TTC549 (cell line): ENCODE measurements around the gene MLLT10.

Source experiments
- FAIRE-seq: peaks from 2 replicates; lab custom pipeline; 2012; peaks lifted over from hg19 to GRCh38; lab: Jason Lieb, UNC

Gene MLLT10

DNA sequence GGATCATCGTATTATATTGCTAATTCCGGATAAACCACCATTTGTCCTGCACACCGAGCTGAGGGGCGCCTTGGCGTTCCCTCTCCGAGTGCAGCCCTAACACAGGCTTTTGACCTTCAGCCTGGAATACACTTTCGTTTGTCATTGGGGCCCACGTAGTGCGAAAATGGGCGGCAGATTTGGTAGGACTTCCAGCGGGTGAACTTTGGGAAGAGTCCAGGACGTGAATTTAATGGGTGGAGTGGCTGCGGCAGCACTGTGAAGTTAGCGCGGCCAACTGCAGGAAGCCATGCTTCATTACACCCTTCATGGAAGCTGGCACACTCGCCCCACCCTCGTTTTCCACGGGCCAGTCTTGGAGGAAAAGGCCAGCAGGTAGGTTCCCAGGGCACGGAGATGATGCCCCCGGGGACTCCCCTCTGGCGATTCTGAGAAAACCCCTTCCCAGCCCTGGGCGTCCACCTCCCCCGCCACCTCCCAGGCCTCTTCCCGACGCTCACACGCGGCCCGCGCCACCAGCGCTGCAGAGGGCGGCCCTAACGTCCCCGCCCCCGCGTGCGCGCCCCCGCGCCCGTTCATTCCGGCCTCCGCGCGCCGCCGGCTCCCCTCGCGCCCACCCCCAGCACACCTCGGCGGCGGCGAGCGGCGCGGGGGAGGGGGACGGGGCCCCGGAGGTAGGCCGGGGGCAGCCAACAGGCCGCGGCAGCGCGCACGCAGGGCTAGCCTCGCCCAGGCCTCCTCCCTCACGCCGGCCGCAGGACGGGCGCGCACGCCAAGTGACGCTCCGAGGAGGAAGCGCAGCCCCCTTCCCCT is at the start of gene MLLT10:
MLLT10 (plus strand) TSS at position 766 of the 813 bp plus-strand sequence. CDS start 413 bp downstream, outside the sequence.
- FAIRE-seq, result no peak

DNA sequence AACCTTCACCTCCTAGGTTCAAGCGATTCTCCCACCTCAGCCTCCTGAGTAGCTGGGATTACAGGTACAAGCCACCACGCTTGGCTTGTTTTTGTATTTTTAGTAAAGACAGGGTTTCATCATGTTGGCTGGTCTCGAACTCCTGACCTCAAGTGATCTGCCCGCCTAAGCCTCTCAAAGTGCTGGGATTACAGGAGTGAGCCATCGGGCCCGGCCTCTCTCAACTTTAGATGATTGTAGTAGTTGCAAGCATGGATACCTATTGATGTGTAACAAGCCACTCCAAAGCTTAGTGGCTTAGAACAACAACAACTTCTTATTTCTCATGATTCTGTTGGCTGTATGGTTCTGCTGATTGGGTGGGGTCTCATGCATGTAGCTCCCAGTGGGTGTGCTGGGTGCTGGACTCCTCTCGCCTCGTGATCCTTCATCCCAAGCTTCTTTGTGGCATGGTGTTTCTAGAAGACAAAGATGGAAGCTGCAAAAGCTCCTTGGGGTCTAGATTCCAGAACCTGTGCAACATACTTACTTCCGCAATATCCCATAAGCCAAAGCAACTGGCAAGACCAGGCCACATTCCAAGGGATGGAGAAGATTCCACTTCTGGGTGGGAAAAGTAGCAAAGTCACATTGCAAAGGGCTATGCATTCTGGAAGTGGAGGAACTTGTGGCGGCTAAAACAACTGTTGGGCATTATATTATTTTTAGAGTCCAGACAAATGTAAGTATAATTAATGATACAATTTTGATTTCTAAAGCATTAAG is 46.4 kb upstream of the MLLT10 start:
- no peak for FAIRE-seq

DNA sequence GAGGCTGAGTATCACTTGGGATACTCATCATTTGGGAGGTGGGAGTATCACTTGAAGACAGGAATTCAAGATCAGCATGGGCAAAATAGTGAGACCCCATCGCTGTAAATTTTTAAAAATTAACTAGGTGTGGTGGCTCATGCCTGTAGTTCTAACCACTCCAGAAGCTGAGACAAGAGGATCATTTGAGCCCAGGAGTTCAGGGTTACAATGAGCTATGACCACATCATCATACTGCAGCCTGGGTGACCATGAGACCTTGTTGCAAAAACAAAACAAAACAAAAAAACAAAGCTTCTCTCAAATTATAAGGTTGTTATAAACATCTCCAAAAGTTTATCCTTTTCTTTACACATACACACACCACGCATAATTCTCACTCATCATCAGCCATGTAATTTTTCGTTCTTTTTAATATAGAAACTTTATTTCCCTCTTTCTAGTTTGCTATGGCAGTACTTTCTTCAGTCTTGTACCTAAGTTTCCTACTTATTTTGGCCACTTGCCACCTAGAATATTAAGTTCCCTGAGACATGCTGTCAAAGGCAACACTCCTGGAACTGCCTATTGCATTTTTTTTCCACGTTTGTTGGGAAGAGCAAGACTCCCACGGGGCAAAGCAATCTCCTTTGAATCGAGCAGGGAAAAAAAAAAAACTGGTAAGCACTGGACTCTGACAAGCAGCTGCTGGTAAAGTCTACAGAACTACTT is 45.6 kb upstream of the MLLT10 start:
- no peak for FAIRE-seq

DNA sequence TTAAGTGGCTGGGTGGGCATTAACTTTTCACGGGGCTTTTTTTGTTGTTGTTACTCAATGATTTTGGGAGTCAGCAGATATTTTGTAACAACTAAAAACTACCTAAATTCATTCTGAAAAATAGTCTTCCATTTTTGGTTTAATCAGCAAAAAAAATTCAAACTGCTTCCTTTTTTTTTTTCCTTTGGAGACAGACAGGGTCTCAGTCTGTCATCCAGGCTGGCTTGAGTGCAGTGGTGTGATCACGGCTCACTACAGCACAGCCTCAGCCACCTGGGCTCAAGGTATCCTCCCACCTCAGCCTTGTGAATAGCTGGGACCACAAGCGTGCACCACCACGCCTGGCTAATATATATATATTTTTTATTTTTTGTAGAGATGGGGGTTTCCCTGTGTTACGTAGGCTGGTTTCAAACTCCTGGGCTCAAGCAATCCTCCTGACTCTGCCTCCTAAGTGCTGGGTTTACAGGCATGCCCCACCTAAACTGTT is 45.0 kb upstream of the MLLT10 start:
- FAIRE-seq, result no peak

DNA sequence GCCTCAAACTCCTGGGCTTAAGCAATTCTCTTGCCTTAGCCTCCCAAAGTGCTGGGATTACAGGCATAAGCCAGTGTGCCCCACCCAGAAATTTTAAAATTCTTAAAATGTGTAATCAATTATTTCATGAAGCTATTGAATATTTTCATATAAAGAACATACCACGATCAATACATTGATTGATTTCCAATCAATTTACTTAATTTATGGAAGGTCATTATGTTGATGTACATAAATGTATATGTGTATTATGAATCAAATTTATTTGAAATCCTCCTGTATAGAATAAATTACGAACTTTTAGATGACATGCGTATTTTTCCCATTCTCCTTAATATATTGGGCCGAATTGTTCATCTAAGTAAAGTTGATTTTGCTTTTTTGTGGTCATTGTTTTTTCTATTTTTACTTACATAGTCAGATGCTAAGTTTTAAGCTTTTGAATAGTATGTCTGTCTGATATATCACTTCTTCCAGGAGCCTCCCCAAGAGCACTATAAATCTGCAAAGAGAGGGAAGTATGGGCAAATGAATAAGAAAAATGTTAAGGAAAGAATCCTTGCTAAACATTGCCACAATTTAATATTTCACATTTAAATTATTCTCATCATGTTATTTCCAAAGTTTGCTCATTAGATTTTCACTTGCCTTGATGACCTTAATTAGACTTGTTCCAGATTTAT is 43.9 kb upstream of the MLLT10 start:
- FAIRE-seq, result peak; percentile 5

DNA sequence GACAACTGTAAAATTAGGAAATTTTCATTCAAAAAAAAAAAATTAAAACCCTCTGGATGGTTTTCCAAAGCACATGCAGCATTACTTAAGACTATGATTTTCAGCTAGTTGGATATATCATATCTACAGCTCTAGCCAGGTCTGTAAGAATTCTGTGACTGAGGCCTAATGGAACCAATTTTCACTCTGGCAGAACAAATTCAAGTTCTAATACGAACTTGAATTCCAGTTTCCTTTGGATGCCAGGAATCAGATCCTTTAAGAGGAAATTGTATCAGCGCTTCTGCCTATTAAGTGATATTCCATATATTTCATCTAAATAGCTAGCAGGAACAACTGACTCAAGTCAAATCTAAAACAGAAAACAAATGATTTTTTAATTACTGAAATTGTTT is 43.3 kb upstream of the MLLT10 start:
- FAIRE-seq, result no peak

DNA sequence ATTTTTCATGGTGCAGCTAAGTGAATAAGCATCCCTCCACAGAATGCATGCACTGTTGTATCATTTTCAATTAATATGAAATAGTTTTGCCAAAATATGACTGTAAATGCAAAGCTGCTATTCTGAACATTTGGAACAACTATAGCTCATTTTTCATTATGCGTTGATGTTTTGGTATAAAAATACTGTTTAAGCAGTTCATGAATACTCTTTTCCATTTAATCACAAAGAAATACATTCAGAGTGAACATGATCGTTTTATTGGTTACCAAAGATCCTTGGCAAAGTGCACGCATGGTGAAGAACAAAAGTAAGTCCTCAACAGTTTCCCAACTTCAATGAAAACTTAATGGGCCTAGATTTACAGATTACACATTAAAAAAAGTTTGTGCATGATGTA is 41.6 kb upstream of the MLLT10 start:
- no peak for FAIRE-seq

DNA sequence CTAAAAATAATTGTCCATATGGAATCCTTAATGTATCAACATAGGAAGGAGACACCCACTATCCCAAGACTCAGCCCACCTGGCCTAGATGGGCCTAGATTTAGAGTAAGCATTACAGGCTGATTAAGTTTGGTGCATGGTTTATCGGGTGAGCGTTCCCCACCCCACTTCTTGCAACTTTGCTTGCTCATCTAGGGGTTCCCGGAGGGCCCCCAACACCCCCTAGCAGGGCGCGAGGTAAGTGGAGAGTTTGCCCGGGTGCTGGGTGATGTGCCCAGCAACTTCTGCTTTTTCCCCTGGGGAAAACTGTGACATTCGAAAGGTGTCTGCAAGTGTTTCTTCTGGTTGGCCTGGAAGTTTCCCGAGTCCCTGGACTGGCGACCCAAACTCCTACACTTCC is 40.2 kb upstream of the MLLT10 start:
- no peak for FAIRE-seq

DNA sequence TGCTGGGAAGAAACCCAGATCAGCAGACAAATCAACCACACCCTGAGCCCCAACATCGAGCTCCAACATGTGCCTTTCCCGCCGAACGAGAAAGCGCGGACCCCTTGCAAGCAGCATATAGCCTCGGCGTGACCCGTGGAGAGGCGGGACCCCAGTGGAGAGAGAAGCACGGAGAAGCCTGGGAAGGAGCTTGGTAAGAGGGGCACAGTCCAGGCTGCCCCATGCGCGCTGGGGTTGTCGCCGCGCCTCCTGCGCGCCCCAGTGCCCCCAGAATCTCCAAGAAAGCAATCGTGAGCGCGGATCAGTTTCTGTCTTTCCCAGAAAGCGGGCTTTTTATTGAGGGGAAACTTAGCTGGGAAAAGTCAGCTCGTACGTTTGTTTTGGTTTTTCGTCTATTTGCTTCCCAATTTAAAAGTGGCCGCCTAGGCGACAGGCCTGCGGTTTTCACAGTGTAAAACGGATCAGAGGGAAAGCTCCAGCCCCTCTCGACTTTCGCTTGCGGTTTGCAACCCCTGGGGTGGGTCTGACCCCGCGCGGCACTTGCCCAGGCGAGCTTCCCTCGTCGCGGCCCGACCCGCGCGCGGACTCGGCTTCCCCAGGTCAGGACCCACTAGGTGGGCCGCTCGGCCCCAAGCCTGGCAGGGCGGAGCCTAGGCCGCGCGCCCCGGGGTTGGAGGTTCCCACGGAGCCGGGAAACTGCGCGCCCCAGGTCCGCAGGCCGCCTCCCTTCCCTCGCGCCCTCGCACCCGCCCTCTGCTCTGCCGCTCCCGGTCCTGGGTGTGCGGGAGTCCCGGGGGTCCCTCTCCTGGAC is 39.6 kb upstream of the MLLT10 start:
- FAIRE-seq, result no peak

DNA sequence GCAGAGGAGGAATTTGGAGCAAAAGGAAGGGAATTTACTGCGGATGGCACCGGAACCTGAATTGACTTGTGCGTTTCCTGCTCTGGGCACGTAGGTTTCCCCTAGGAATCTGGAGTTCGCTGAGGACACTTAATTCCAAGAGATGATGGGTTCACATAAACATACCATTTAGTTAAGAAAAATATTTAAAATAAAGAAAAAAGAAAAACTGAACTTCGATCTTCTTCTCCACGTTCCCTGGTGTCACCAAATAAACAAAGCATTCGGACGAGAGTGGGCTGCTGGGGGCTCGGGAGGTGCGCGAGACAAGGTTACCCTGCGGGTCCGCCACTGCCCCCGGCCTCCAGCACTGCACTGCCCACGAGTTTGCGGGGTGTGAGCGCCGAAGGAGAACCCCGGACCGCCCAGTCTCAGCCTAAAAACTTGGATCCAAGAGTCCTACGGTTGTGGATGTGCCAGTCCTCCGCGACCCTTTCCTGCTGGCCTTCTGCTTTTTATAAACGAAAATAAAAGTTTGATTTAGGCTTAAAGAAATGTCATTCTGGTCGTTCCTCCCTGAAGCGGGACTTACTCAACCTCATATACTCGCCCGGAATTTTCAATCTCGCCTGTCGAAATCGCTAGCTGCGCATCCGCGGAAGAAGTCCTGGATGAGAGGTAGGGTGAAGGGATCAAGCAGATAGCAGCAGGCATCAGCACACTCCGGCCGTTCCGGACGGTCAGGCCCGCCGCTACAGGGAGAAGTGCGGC is 38.9 kb upstream of the MLLT10 start:
- no peak for FAIRE-seq

DNA sequence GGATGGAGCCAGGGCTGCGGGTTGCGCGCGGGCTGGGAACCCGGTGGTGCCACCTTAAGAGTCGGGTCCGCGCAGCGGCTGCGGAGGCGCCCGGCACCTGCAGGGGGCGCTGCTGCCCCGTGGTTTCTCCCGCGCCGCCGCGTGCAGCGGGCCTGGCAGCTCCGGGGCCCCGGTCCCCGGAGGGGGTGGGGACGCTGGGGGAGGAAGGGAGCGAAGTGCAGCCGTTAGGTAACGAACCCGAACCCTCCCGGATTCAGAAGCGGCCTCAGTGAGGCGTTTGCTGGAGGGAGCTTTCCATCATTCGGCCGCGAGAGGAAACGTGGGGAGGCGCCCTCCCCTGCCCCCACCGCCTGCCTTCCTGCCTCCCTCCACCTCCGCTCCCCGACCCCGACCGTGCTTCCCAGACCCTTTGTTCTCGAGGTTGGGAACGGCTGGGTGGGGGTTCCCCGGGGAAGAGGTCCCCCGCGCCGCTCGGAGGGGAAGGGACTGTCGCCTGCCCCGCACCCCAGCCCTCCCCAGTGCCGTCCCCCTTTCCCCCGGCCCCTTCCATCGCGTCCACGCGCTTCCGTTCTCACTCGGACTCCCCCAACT is 38.2 kb upstream of the MLLT10 start:
- FAIRE-seq, result no peak

DNA sequence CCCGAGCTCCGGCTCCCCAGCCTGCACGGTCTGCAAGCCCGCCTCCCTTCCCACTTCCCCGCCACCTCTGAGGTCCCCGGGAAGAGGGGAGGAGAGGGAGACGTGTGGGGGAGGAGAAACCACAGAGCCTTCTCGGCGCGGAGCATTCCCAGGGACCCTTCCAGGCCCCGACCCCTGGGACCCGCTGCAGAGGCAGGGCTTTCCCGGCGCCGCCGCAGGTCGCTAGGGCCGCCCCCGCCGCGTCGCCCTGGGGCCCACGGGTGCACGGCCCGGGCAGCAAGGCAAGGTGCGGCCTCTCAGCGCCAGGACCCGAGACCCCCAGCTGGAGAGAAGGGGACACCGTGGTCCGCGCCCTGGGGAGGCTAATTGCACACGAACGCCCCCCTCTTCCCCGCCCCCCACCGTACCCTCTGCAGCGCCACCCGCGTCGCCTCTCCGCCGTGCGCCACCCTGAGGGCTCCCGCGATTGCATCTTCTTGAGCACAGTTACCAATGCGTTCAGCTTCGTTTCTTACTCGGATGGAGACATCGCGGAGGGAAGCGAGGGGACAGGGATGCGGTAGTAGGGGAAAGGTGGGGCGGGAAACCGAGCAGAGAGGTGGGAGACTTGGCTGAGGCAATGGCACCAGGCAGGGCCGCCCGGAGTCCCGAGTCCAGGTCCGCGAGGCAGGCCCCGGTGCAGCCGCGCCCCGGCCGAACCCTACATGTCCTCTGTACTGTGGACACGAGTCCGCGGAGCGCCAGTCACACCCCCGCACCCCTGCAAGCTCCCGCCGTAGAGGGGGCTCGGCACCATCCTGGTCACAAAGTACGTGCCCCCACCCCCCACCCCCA is 37.5 kb upstream of the MLLT10 start:
- no peak for FAIRE-seq

DNA sequence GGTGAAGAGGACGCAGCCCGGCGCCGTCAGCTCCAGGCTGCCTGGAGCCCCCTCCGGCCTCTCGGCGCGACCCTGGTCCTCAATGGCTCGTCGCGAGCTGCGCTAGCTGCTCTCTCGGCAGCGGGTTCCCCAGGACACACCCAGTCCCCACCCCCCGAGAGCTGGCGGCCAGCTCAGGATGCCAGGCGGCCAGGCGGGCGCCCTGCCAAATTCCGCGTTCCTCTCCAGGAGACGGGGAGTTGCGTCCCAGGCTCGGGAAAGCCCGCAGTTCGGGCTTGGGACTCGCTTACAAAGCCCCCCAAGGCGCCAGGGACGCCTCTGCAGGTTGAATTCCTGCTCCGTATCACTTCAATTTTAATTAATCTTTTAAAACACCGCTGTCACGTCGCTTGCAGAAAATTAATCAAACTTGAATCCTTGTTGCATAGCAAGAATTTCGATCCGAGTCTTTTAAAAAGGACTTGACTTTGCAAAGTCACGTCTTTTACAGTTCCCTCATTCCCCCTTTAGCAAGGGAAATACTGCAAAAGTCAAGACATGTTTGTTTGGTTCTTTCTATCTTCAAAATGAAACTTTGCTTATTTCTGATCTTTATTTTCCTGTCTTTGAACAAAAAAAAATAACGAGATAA is 36.7 kb upstream of the MLLT10 start:
- peak; percentile 59 for FAIRE-seq

DNA sequence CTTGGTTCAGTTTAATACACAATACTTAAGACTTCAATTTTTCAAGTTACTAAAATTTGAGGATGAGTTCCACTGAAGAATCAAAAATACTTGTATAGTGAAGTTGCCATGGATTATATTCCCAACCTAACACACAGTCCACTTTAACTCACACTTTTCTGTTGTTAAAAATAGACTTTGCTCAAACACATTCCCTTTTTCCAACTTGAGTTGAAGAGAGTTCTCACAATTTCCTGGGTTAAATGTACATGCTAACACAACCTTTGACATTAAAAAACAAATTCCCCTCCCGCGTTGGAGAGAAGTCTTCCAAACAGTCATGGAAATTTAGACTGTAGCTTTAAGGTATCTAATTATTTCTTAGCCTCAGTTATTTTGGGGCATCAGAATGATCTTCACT is 35.7 kb upstream of the MLLT10 start:
- FAIRE-seq, result no peak

DNA sequence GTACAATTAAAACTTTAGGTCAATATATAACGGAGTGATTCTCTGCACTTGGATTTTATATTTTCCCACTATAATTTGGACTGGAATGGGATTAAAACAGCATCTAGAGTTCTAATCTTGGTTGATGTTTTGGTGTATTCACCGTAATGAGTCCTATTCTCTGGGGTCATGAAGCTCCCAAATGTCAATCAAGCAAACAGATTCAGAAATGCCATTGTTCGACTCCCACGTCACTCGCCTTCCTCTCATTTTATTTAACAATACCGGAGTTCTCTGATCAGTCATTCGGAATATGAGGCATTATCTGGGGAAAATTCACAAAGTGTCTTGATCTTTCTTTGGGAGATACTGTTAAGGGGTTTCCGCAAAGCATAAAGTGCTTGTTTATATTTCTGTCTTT is 35.0 kb upstream of the MLLT10 start:
- FAIRE-seq, result no peak

DNA sequence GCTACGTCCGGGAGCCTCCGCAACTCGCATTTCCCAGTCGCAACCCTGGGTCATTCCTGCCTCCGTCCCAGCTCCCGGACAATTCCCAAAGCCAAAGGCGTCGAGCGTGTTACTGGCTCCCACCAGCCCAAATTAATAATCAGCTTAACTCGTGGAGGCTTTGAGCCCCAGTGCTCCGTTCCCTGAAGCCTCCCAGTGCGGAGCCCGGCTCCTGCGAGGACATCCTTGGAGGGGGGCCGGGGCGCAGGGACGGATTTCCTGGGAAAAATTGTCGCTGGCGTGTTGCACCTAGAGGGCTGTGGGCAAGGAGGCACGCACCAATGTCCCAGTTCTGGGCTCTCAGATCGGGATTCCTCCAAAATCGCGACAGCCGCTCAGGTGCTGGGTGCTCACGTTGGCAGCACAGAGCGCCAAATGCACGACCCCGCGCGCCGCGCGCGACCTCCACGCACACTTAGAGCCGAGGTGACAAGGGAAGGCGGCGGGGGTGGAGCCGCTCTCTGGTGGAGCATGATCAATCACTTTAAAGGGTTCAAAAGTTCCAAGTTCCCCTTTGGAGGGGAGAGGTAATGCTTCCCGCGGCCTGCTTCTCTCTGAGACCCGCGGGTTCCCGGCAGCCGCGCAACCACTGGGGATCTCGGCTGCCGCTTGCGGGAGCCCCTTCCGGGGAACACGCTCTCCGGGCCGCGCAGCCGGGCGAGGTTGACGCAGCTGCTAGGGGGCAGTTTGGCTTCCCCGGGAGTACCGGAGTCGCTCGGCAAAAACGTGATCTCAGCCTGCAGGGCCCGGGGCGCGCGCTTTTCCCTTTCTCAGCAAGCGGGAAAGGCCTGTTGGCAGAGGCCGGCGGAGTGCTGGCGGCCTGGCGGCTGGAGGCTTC is 34.1 kb upstream of the MLLT10 start:
- no peak for FAIRE-seq

DNA sequence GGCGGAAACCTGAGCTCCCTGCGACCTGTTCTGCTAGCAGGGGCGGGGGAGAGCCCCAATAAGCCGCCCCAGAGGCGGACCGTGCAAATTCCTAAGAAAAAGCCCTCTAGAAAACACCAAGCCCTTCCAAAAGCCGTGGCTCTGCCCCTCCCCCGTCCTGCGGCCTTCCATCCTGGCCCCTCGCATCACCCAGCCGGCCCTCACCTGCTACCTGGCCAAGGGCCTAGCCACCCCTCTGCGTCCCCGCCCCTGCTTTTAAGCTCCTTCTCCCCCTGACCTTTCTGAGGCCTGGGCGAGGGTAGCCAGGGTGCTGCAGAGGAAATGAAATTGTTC is 33.5 kb upstream of the MLLT10 start:
- no peak for FAIRE-seq

DNA sequence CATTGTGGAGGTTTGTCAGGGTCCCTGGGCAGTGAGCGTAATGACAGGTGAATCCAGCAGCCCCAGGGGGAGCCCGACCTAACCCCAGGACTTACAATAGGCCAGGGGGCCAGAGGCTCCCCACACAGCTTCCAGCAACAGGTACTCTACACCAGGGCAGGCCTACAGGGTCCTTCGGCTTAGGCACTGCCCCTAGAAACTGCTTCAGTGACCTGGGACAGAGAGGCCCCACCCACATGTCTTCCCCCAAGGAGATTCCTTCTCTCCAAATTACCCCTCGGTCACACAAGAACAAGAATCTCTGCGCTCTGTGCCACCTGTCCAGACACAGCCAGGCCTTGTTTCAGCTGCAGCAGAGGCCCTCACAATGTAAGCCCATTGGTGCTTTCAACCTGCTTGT is 32.9 kb upstream of the MLLT10 start:
- FAIRE-seq, result no peak
